Endothelial cell of umbilical vein (primary cell): ENCODE results near the gene THSD7B. TPM values are rescaled to one million over a fixed set of nuclear protein-coding genes. Genes with fewer than 3 reads are reported as not detected.

Experiments used
- BruUV-seq: library from RNA; stranded (reverse); fragments of 400-500 nt; replicated peaks from 2 replicates; lab custom pipeline; 2021; lab: Mats Ljungman, UMichigan
- CTCF ChIA-PET: fragments of 300-600, 350-600 bp; sonication (Branson Sonifier 250); formaldehyde crosslinking; loops from one replicate; lab custom pipeline; 2021; ENCODE audit warnings: antibody characterized with exemption, inconsistent platforms; lab: Charles Lee
- POLR2A ChIA-PET: fragments of 300-600, 350-600 bp; sonication (Branson Sonifier 250); formaldehyde crosslinking; loops from one replicate; lab custom pipeline; 2021; ENCODE audit warnings: antibody characterized with exemption, inconsistent platforms; lab: Charles Lee
- DNase-seq: peaks from one replicate; pipeline ENCODE4 v3.0.0-alpha.2; 2011; ENCODE audit warnings: low read depth, low spot score
- FAIRE-seq: peaks from 2 replicates; lab custom pipeline; 2011; peaks lifted over from hg19 to GRCh38; lab: Jason Lieb, UNC
- H2AFZ ChIP-seq: 2 replicates; pipeline ENCODE4 v1.6.0; 2012; ENCODE audit warnings: low read depth, low read length, control low read depth, inconsistent platforms
- H3K27ac ChIP-seq: 2 replicates; pipeline ENCODE4 v1.5.1; 2011; ENCODE audit warnings: low read depth, mild to moderate bottlenecking, control low read depth, low read length, moderate library complexity; ENCODE audit not compliant: insufficient read depth
- H3K27me3 ChIP-seq, 2 experiments: 2 replicates each; pipeline versions ENCODE4 v1.6.0 to v1.6.1; 2011; ENCODE audit warnings: low read length in 2 of 2, mixed read lengths in 1 of 2; ENCODE audit not compliant: control insufficient read depth in 2 of 2, insufficient read depth in 2 of 2
- H3K36me3 ChIP-seq, 2 experiments: 2 replicates in 1 of 2; 3 replicates in 1 of 2; pipeline ENCODE4 v1.5.1; 2011; ENCODE audit warnings: low read length in 2 of 2, mild to moderate bottlenecking in 1 of 2, moderate library complexity in 1 of 2; ENCODE audit not compliant: control insufficient read depth in 2 of 2, insufficient read depth in 2 of 2; ENCODE audit errors: extremely low read depth in 1 of 2
- H3K4me1 ChIP-seq: 3 replicates; pipeline ENCODE4 v1.5.1; 2011; ENCODE audit warnings: mild to moderate bottlenecking, low read length; ENCODE audit not compliant: control insufficient read depth, insufficient read depth; ENCODE audit errors: extremely low read depth
- H3K4me2 ChIP-seq: 2 replicates; pipeline ENCODE4 v1.6.1; 2011; ENCODE audit warnings: low read length, control low read depth, mixed read lengths; ENCODE audit not compliant: insufficient read depth
- H3K4me3 ChIP-seq, 3 experiments: fragments of 200-600 bp in 1 of 3; sonication (generic), shearing (Covaris generic) in 1 of 3; replicated peaks in 1 of 3; 2 replicates each; pipeline ENCODE4 v1.5.1; 2011 to 2016; ENCODE audit warnings: control low read depth in 3 of 3, low read length in 3 of 3, mild to moderate bottlenecking in 2 of 3, inconsistent platforms in 1 of 3, low read depth in 1 of 3, moderate library complexity in 1 of 3; ENCODE audit not compliant: insufficient read depth in 1 of 3
- H3K79me2 ChIP-seq: 2 replicates; pipeline ENCODE4 v1.6.0; 2012; ENCODE audit warnings: low read length, inconsistent platforms; ENCODE audit not compliant: control insufficient read depth, insufficient read depth
- H3K9ac ChIP-seq: replicated peaks from 2 replicates; pipeline ENCODE3; 2011; ENCODE audit warnings: low read length, control low read depth; ENCODE audit not compliant: insufficient read depth; ENCODE audit errors: extremely low read depth
- H3K9me1 ChIP-seq: replicated peaks from 3 replicates; pipeline ENCODE4 v1.6.0; 2011; ENCODE audit warnings: mild to moderate bottlenecking, low read length; ENCODE audit not compliant: control insufficient read depth, insufficient read depth; ENCODE audit errors: extremely low read depth
- H3K9me3 ChIP-seq: replicated peaks from 2 replicates; pipeline ENCODE4 v1.5.1; 2012; ENCODE audit warnings: low read length, inconsistent platforms; ENCODE audit not compliant: control insufficient read depth, insufficient read depth
- H4K20me1 ChIP-seq: replicated peaks from 2 replicates; pipeline ENCODE3; 2011; ENCODE audit warnings: mild to moderate bottlenecking, low read length; ENCODE audit not compliant: control insufficient read depth, insufficient read depth; ENCODE audit errors: extremely low read depth
- CTCF ChIP-seq, 2 donors: IDR thresholded peaks; 1 replicate in 1 of 2; 2 replicates in 1 of 2; pipeline ENCODE4 v1.5.1; 2011; ENCODE audit warnings: low read length in 2 of 2, mild to moderate bottlenecking in 2 of 2, moderate library complexity in 2 of 2, control low read depth in 1 of 2, inconsistent platforms in 1 of 2, low read depth in 1 of 2; ENCODE audit not compliant: insufficient read depth in 1 of 2; ENCODE audit errors: extremely low read depth in 1 of 2
- FOS ChIP-seq: IDR thresholded peaks from 2 replicates; pipeline ENCODE4 v1.6.1; 2011; ENCODE audit warnings: mild to moderate bottlenecking, low read length, moderate library complexity, borderline replicate concordance; ENCODE audit not compliant: insufficient read depth
- GATA2 ChIP-seq: IDR thresholded peaks from 2 replicates; pipeline ENCODE4 v1.7.0; 2011; ENCODE audit warnings: low read depth, mild to moderate bottlenecking, moderate library complexity, mixed read lengths, low read length; ENCODE audit not compliant: insufficient read length, insufficient read depth
- JUN ChIP-seq: IDR thresholded peaks from 2 replicates; pipeline ENCODE4 v1.6.1; 2011; ENCODE audit warnings: borderline replicate concordance, low read depth; ENCODE audit not compliant: insufficient read length, insufficient read depth
- MYC ChIP-seq: IDR thresholded peaks from one replicate; pipeline ENCODE4 v1.6.1; 2011; ENCODE audit warnings: mild to moderate bottlenecking, low read depth, low read length
- POLR2A ChIP-seq: IDR thresholded peaks from 2 replicates; pipeline ENCODE4 v1.6.1; 2012; ENCODE audit warnings: low read depth, mild to moderate bottlenecking, control low read depth, low read length
- dilution Hi-C: fragments of 300-500 bp; cut with MboI; formaldehyde crosslinking; loops from one replicate; pipeline ENCODE4 v1.15.0; 2019; ENCODE audit warnings: low sequenced_read_pairs; ENCODE audit not compliant: extremely low pct_ligation_motif_present
- intact Hi-C: fragments of 100-400 bp; cut with micrococcal nuclease; formaldehyde crosslinking; loops from one replicate; pipeline ENCODE4 v1.10.0; 2022
- polyA plus RNA-seq, 4 experiments: library from polyadenylated mRNA; depleted of rRNA in 3 of 4; stranded (reverse) in 3 of 4; unstranded in 1 of 4; fragments of >200 nt; gene quantifications; 2 replicates each; pipeline versions ENCODE4 v1.2.1 to v1.2.3, GENCODE V29; 2011 to 2012; ENCODE audit warnings: missing spikeins in 1 of 4
- total RNA-seq: library from RNA; stranded (reverse); gene quantifications from 2 replicates; pipeline ENCODE4 v1.2.3, GENCODE V29; 2021

The THSD7B gene
- total and polyA plus RNA-seq, 2 donors (not counting 3 experiments of a cell fraction or from before 2014, with no cell fraction given): 0.04 TPM; not detected in 1

GRCh38 chr2:136956050-136956449, 190.7 kb downstream of the THSD7B start:
- dilution Hi-C loops: no loop called here

More at GRCh38 chr2:136956050-136956449, 190.7 kb downstream of the THSD7B start:
- Histone ChIP-seq H4K20me1 (no peaks in the 10 kb centered on the region), H3K4me3 (no peak overlapping the region), H3K79me2 (no peaks in the 10 kb centered on the region), H3K27ac (no peak overlapping the region), H3K27me3 (no peaks in the 10 kb centered on the region), H3K9ac (no peak overlapping the region), H3K9me1 (no peaks in the 10 kb centered on the region), H3K36me3 (no peaks in the 10 kb centered on the region), H2AFZ (no peak overlapping the region), H3K9me3 (no peaks in the 10 kb centered on the region), H3K4me1 (no peaks in the 10 kb centered on the region), H3K4me2 (no peak overlapping the region)
- POLR2A ChIA-PET: no interaction called here
- intact Hi-C loops: no loop called here
- DNase-seq (no peak), FAIRE-seq (no peak)
- TF ChIP-seq POLR2A (no peak), GATA2 (no peak), MYC (no peak), CTCF (IDR thresholded peaks at IDR 0.05; ENCODE audit: extremely low read depth in 1 of 2, insufficient read depth in 1 of 2, low read depth in 1 of 2, low read length in 2 of 2) (no peak), JUN (no peak), FOS (no peak)
- CTCF ChIA-PET: no interaction called here
- no TSS peak for BruUV-seq
